Bronchus fibroblast of lung (primary cell): ENCODE results near the gene KCTD12. TPM values are rescaled to one million over a fixed set of nuclear protein-coding genes. Genes with fewer than 3 reads are reported as not detected.

Source experiments
- total RNA-seq: library from RNA; depleted of rRNA; stranded (reverse); fragments of >200 nt; gene quantifications from 2 replicates; pipeline ENCODE4 v1.2.3, GENCODE V29; 2015

The KCTD12 gene
- total RNA-seq: 11.4 and 15.0 TPM in 2 replicates

DNA sequence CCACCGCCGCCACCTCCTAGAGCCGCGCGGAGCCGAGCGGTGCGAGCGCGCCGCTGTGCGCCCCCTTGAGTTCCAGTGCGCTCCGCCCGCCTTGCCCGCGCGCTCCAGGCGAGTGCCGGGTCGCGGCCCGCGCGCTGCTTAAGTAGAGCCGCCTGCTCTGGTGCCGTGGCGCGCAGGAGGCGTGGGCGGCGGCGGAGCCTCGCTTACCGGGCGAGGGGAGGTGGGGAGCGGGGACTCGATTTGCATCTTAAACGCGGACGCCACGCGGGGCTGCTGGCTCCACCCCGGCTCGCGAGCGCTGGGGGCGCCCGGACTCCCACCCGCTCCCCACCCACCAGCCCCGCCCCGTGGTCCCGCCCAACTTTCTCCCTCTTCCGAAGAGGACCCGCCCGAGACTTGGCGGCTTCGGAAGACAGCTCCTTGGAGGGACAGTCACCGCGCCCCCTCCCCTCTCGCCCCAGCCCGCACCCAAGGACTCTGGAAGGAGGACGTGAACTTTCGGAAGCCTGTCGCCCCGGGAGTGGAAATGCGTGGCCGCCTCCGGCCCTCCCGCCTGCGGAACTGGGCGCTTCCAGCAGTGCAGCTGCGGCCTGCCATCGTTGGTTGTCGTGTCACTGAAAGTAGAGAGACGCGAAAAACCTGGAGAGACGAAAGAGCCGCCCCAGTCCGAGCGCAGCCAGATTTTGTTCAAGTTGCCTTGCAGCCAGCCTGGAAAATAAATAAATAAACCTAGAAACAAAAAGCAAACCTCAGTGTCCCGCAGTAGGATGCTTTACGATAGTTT lies at the start of gene KCTD12:
Gene KCTD12, minus strand, starts transcription at position 114 of the 784 bp plus-strand sequence. CDS start 257 bp downstream, outside the sequence.

Other genes with a start within 250 kb of the KCTD12 start
- not detected in 2 replicates for gene ACOD1, start 62.1 kb upstream of the KCTD12 start, total RNA-seq
- 15.1 and 17.7 TPM in 2 replicates for gene CLN5, start 105.7 kb upstream of the KCTD12 start, total RNA-seq
- 28.2 and 33.8 TPM in 2 replicates for gene FBXL3, start 140.8 kb upstream of the KCTD12 start, total RNA-seq